ENCODE measurements around the gene SLC45A2.
"Not testable (repeated sequence)": the region's sequence is repeated elsewhere in the genome, so short reads cannot be mapped to it uniquely, and the experiment has no call there.

The SLC45A2 gene

DNA sequence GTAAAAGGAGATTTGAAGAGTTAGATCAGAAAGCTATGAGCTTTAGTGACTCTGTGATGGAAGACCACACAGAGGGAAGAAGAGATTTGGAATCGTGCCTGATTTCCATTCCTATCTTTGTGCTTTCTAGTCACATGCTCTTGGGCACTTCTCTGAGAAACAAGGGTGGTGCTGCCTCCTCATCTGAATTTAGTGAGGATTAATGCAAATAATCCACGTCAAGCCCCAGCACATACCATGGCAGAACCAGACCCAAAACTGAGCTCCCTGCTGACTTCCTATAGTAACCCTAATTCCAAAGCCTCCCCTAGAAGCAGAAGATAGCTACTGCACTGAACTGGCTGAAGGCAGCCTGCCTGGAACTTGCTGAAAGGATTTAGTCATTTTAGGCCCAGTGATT, 17.7 kb downstream of the SLC45A2 start:
- H3K27me3 ChIP-seq (ENCODE audit: control insufficient read depth, insufficient read depth, low read length) = no peaks in the 10 kb centered on the region
- H3K4me3 ChIP-seq (ENCODE audit: low read depth, low read length) = no peak overlapping the region
- no peak overlapping the region for H3K9ac ChIP-seq (ENCODE audit: low read depth, low read length)
- H3K4me1 ChIP-seq (ENCODE audit: control insufficient read depth, insufficient read depth, low read length) = no peaks in the 10 kb centered on the region; the same call in 1 of the 2 replicates
- H3K27ac ChIP-seq (ENCODE audit: low read depth, low read length) = no peak overlapping the region
- no peaks in the 10 kb centered on the region for H3K9me3 ChIP-seq (ENCODE audit: control insufficient read depth, insufficient read depth, low read length)
- no peaks in the 10 kb centered on the region for H3K36me3 ChIP-seq (ENCODE audit: control insufficient read depth, insufficient read depth, low read length)

DNA sequence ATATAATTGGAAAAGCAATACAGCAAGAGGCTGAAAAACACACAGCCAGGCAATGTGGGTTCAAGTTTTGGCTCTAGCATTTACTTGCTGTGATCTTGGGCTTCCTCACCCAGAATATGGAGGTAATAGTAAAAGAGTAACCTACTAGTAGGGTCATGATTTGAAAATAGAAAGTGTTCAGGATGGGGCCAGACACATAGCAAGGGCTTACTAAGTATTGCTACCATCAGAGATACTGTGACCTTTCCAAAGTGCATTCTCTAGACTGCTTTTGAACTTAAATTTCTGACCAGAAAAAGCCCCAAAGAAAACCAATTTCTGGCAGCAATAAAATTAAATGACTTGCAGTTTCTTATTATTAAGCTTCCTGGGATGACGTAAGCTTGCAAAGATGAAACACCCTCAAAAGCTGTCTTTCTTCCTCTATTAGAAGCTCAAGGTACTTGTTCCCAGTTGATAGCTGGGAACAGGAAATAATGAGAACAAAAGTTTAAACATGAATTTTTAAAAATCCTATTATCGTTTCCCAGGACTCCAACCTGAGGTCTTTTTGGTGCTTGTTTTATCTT, 20.3 kb downstream of the SLC45A2 start:
- no peaks in the 10 kb centered on the region for H3K9me3 ChIP-seq (ENCODE audit: control insufficient read depth, insufficient read depth, low read length)
- no peaks in the 10 kb centered on the region for H3K36me3 ChIP-seq (ENCODE audit: control insufficient read depth, insufficient read depth, low read length)
- no peak overlapping the region for H3K9ac ChIP-seq (ENCODE audit: low read depth, low read length)
- H3K27ac ChIP-seq (ENCODE audit: low read depth, low read length) = no peak overlapping the region
- H3K27me3 ChIP-seq (ENCODE audit: control insufficient read depth, insufficient read depth, low read length) = no peaks in the 10 kb centered on the region
- H3K4me1 ChIP-seq (ENCODE audit: control insufficient read depth, insufficient read depth, low read length) = no peaks in the 10 kb centered on the region
- H3K4me3 ChIP-seq (ENCODE audit: low read depth, low read length) = no peak overlapping the region

DNA sequence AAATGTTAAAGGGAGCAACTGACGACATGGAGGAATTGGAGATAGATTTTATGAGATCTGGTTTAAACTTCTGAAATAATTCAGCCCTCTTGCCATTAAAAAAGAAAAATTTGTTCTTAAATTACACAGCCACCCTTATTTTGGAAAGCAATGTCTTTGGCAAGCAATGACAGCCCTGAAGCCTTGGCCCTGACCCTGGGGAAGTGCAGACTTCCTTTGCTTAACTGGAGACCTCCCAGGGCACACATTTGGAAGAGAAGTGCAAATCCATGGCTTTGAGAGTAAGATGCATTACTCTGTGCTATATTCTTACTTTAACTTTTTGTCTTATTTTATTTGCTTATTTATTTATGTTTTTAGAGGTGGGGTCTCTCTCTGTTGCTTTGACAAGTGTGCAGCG, 26.3 kb downstream of the SLC45A2 start:
- no peak overlapping the region for H3K9ac ChIP-seq (ENCODE audit: low read depth, low read length)
- peak overlapping the region; percentile 19; the same call in 1 of the 2 replicates for H3K4me3 ChIP-seq (ENCODE audit: low read depth, low read length)
- H3K9me3 ChIP-seq (ENCODE audit: control insufficient read depth, insufficient read depth, low read length) = 0 out of 2 replicates have a peak, but pooled peaks cover 7% of the 10 kb centered on the region
- H3K36me3 ChIP-seq (ENCODE audit: control insufficient read depth, insufficient read depth, low read length) = no peaks in the 10 kb centered on the region
- peak overlapping the region; percentile 80 for H3K27ac ChIP-seq (ENCODE audit: low read depth, low read length)
- peaks cover 22% of the 10 kb centered on the region for H3K4me1 ChIP-seq (ENCODE audit: control insufficient read depth, insufficient read depth, low read length)
- H3K27me3 ChIP-seq (ENCODE audit: control insufficient read depth, insufficient read depth, low read length) = no peaks in the 10 kb centered on the region

DNA sequence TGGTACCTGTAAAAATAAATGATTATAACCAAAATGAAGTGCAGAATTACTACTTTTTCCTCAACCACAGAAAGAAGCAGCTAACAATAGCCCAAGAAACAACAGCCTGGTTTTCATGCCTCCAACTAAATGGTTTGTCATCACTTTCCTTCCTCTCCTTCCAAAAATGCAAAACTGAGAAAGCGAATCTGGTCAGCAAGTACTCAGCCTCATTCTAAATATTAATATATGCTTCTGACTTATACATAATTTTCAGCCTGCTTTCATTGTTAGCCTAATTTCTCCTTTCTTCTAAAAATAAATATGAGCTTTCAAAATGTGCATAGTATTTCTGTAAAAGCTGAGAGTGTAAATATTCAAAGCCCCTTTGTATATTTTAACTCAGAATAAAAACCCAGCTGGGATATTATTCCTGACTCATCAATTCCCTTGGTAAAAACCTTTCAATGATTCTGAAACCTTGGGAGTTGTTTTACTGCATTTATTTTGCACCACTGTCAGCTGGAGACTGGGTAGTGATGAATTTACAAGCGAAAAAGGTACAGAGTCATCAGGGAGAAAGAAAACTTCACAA, 26.8 kb downstream of the SLC45A2 start:
- Histone ChIP-seq H3K36me3 (ENCODE audit: control insufficient read depth, insufficient read depth, low read length) (no peaks in the 10 kb centered on the region), H3K9me3 (ENCODE audit: control insufficient read depth, insufficient read depth, low read length) (0 out of 2 replicates have a peak, but pooled peaks cover 7% of the 10 kb centered on the region), H3K9ac (ENCODE audit: low read depth, low read length) (no peak overlapping the region), H3K4me3 (ENCODE audit: low read depth, low read length) (peak overlapping the region; percentile 19; the same call in 1 of the 2 replicates), H3K27me3 (ENCODE audit: control insufficient read depth, insufficient read depth, low read length) (no peaks in the 10 kb centered on the region), H3K27ac (ENCODE audit: low read depth, low read length) (peak overlapping the region; percentile 80), H3K4me1 (ENCODE audit: control insufficient read depth, insufficient read depth, low read length) (peaks cover 22% of the 10 kb centered on the region)

DNA sequence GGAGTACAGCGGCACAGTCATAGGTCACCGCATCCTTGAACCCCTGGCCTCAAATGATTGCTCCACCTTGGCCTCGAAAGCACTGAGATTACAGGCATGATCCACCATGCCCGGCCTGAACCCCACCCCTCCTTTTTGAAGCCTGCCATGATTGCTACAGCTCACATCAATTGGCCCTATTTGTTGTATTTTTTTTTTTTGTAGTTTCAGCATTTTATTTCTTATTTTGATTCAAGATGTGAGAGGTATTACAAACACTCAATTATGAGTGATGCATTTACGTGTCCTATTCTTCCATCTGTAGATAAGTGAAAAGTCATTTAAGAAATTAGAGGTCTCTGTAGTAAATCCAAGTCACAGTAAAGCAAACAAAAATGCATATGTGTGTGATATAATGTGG, 32.3 kb downstream of the SLC45A2 start:
- H3K27me3 ChIP-seq (ENCODE audit: control insufficient read depth, insufficient read depth, low read length); H3K4me1 ChIP-seq (ENCODE audit: control insufficient read depth, insufficient read depth, low read length); H3K4me3 ChIP-seq (ENCODE audit: low read depth, low read length); H3K27ac ChIP-seq (ENCODE audit: low read depth, low read length); H3K36me3 ChIP-seq (ENCODE audit: control insufficient read depth, insufficient read depth, low read length); H3K9ac ChIP-seq (ENCODE audit: low read depth, low read length); H3K9me3 ChIP-seq (ENCODE audit: control insufficient read depth, insufficient read depth, low read length): not testable (repeated sequence)

DNA sequence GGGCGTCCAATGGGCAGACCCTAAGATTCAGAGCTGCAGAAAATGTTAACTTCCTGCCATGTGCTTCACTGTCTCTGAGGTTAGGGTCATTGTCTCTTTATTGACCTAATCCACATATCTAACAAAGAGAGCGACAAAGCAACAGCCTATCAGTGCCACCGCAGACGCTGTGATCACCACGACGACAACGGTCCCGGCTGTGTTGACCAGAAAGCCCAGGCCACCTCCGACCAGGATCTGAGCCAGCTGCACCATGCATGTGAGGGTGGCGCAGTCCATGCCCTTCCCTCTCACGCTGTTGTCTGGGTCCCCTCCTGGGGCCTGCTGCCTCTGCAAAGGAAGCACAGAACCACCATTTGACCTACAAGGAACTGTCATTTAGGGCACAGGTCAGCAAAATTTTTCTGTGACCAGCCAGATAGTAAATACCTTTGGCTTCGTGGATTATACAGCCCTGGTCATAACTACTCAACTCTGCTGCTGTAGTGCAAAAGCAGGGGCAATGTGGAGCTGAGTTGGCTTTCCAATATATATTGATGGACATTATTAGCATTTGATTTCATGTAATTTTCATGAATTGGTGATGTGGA, 39.9 kb downstream of the SLC45A2 start:
- Histone ChIP-seq H3K9ac (ENCODE audit: low read depth, low read length) (no peak overlapping the region), H3K27ac (ENCODE audit: low read depth, low read length) (no peak overlapping the region), H3K4me3 (ENCODE audit: low read depth, low read length) (no peak overlapping the region), H3K36me3 (ENCODE audit: control insufficient read depth, insufficient read depth, low read length) (no peaks in the 10 kb centered on the region), H3K9me3 (ENCODE audit: control insufficient read depth, insufficient read depth, low read length) (no peaks in the 10 kb centered on the region), H3K4me1 (ENCODE audit: control insufficient read depth, insufficient read depth, low read length) (peaks cover 3% of the 10 kb centered on the region; the same call in 1 of the 2 replicates), H3K27me3 (ENCODE audit: control insufficient read depth, insufficient read depth, low read length) (no peaks in the 10 kb centered on the region)

DNA sequence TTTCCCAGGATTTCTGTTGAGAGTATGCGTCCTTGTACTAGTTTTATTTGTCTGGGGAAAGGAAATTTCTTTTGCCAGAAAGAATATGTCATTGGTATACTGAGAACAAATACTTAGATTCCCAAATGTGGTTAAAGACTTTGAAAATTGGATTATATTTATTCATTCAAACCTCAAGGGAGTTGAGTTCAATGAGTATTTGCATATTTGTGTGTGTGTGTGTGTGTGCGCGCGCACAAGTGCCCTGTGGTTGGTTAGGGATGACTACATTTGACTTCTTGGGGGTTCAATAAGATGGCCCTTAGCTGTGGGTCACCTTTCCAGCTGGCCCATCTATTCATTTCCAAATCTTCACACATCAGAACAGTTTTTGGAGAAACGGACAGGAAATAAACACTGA, 43.4 kb downstream of the SLC45A2 start:
- Histone ChIP-seq H3K27ac (ENCODE audit: low read depth, low read length) (no peak overlapping the region), H3K9ac (ENCODE audit: low read depth, low read length) (no peak overlapping the region), H3K9me3 (ENCODE audit: control insufficient read depth, insufficient read depth, low read length) (no peaks in the 10 kb centered on the region), H3K36me3 (ENCODE audit: control insufficient read depth, insufficient read depth, low read length) (no peaks in the 10 kb centered on the region), H3K4me3 (ENCODE audit: low read depth, low read length) (no peak overlapping the region), H3K27me3 (ENCODE audit: control insufficient read depth, insufficient read depth, low read length) (peaks cover 17% of the 10 kb centered on the region), H3K4me1 (ENCODE audit: control insufficient read depth, insufficient read depth, low read length) (peaks cover 3% of the 10 kb centered on the region; the same call in 1 of the 2 replicates)

DNA sequence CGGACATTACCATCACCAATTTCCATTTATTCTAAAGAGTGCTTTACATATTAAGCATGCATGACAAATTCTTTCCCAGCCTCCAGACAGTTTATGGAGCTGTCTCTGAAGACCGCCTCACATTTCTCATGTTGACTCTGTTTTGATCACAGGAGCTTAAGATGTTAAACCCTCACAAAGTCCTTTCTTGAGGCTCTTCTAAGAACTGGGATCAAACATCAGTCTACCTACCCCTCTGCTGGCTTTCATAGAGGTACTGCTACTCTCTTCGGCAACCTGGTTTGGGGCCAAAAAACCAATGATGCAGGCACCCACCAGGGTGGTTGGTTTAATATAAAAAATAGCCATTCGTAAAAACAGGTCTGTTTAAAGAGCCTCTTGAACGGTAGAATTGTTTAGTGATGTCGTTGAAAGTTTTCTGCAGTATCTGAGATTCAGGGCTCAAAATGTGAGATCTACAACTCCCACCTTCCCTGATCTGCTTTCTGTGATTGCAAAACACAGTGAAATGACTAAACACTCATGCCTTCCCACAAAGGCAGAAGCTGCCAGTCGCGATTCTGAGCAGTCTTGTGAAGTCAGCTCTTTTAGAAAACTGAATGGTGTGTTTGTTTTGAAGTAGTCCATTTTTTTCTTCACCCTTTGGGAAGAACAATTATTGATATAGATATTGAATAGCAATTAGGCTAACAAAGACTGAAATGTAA, 44.8 kb downstream of the SLC45A2 start:
- no peak overlapping the region for H3K9ac ChIP-seq (ENCODE audit: low read depth, low read length)
- H3K27ac ChIP-seq (ENCODE audit: low read depth, low read length) = no peak overlapping the region
- no peaks in the 10 kb centered on the region for H3K36me3 ChIP-seq (ENCODE audit: control insufficient read depth, insufficient read depth, low read length)
- H3K9me3 ChIP-seq (ENCODE audit: control insufficient read depth, insufficient read depth, low read length) = no peaks in the 10 kb centered on the region
- no peak overlapping the region for H3K4me3 ChIP-seq (ENCODE audit: low read depth, low read length)
- H3K4me1 ChIP-seq (ENCODE audit: control insufficient read depth, insufficient read depth, low read length) = peaks cover 2% of the 10 kb centered on the region; the same call in 1 of the 2 replicates
- H3K27me3 ChIP-seq (ENCODE audit: control insufficient read depth, insufficient read depth, low read length) = peaks cover 18% of the 10 kb centered on the region

DNA sequence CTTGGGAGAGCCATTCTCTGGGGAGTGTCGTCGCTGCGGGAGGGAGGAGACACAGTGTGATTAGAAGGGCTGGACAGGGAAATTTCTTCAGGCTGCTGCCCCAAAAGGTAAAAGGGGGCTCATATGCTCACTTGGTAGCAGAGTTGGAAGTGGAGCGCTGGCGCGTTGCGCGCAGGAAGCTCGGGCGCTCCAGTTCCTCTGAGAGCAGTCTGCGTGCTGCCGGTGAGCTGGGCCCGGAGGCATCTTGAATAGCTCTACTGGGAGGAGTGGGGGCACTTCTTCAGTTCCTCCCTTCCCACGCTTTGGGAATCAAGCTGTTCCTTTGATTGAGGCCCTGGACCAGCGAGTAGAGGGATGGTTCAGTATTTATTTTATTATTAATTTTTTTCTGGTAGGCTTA, 45.6 kb downstream of the SLC45A2 start:
- H3K36me3 ChIP-seq (ENCODE audit: control insufficient read depth, insufficient read depth, low read length) = no peaks in the 10 kb centered on the region
- H3K27me3 ChIP-seq (ENCODE audit: control insufficient read depth, insufficient read depth, low read length) = peaks cover 18% of the 10 kb centered on the region
- no peaks in the 10 kb centered on the region for H3K9me3 ChIP-seq (ENCODE audit: control insufficient read depth, insufficient read depth, low read length)
- no peak overlapping the region for H3K27ac ChIP-seq (ENCODE audit: low read depth, low read length)
- H3K4me1 ChIP-seq (ENCODE audit: control insufficient read depth, insufficient read depth, low read length) = no peaks in the 10 kb centered on the region
- H3K9ac ChIP-seq (ENCODE audit: low read depth, low read length) = no peak overlapping the region
- H3K4me3 ChIP-seq (ENCODE audit: low read depth, low read length) = no peak overlapping the region

DNA sequence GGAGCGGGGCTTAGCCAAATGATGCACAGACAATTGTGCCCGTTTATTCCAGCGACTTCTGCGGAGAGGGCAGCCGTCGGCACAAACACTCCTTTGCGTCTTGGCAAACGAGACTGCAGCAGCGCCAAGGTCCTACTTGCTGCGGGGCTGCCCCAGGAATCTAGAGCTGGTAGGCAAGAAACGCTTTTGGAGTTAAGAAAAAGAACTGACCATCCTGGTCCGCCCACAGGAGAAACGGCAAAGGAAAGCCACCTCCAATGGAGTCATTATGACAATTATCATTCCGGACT, 46.0 kb downstream of the SLC45A2 start:
- H3K27me3 ChIP-seq (ENCODE audit: control insufficient read depth, insufficient read depth, low read length) = peaks cover 18% of the 10 kb centered on the region
- no peak overlapping the region for H3K27ac ChIP-seq (ENCODE audit: low read depth, low read length)
- no peak overlapping the region for H3K9ac ChIP-seq (ENCODE audit: low read depth, low read length)

More for the DNA sequence above, 46.0 kb downstream of the SLC45A2 start:
- Histone ChIP-seq H3K9me3 (ENCODE audit: control insufficient read depth, insufficient read depth, low read length) (no peaks in the 10 kb centered on the region), H3K36me3 (ENCODE audit: control insufficient read depth, insufficient read depth, low read length) (no peaks in the 10 kb centered on the region), H3K4me3 (ENCODE audit: low read depth, low read length) (no peak overlapping the region), H3K4me1 (ENCODE audit: control insufficient read depth, insufficient read depth, low read length) (no peaks in the 10 kb centered on the region)
